Measurements from ENCODE around the gene TATDN3.
"Not testable (repeated sequence)": the region's sequence is repeated elsewhere in the genome, so short reads cannot be mapped to it uniquely, and the experiment has no call there.

The TATDN3 gene

GRCh38 chr1:212838145-212838544, 46.5 kb downstream of the TATDN3 start:
- no peak overlapping the region for H2BK120ac ChIP-seq (ENCODE audit: low read depth, low read length)
- no peak overlapping the region for H2AK5ac ChIP-seq (ENCODE audit: low read depth, low read length)
- no peak overlapping the region for H2AFZ ChIP-seq (ENCODE audit: low read length)
- no peak overlapping the region for H2BK5ac ChIP-seq (ENCODE audit: low read length)
- no peaks in the 10 kb centered on the region for H3K36me3 ChIP-seq (replicated peaks in 1 of 2; ENCODE audit: control insufficient read depth in 2 of 2, insufficient read depth in 2 of 2, low read length in 2 of 2)
- no CpG with 5 or more reads among the region's 5 CpGs for WGBS, 2 donors (ENCODE audit: extremely low coverage in 2 of 2, insufficient read length in 2 of 2, insufficient replicate concordance in 1 of 2)
- H3K14ac ChIP-seq (ENCODE audit: low read length) = no peak overlapping the region
- H3K4me1 ChIP-seq (ENCODE audit: control insufficient read depth in 2 of 2, insufficient read depth in 1 of 2, low read depth in 1 of 2, low read length in 2 of 2) = no peaks in the 10 kb centered on the region
- H3K18ac ChIP-seq (ENCODE audit: low read length) = no peak overlapping the region
- H3K27ac ChIP-seq (replicated peaks; ENCODE audit: low read length) = no peak overlapping the region
- no peak overlapping the region for H2BK15ac ChIP-seq (ENCODE audit: low read length)
- no peaks in the 10 kb centered on the region for H3K79me1 ChIP-seq (ENCODE audit: low read depth, low read length)
- no peak overlapping the region for H3K4me3 ChIP-seq (ENCODE audit: low read length in 2 of 2)
- H3K23ac ChIP-seq (ENCODE audit: low read depth, low read length, poor library complexity) = no peak overlapping the region
- no peak overlapping the region for H2BK12ac ChIP-seq (ENCODE audit: low read length)
- H3K4ac ChIP-seq (ENCODE audit: low read length) = no peak overlapping the region
- no peak overlapping the region for H4K91ac ChIP-seq (ENCODE audit: low read depth, low read length, poor library complexity)
- H3K27me3 ChIP-seq (ENCODE audit: control insufficient read depth in 3 of 3, insufficient read depth in 3 of 3, low read depth in 1 of 3, low read length in 3 of 3) = no peaks in the 10 kb centered on the region
- no peak overlapping the region for H4K8ac ChIP-seq (ENCODE audit: low read depth, low read length)
- DNase-seq (ENCODE audit: low spot score) = no peak
- no peak overlapping the region for H3K4me2 ChIP-seq (ENCODE audit: insufficient read depth, low read length, poor library complexity, severe bottlenecking)
- no peak overlapping the region for H3K9ac ChIP-seq (ENCODE audit: low read depth, low read length, poor library complexity)
- H3K9me3 ChIP-seq (replicated peaks in 1 of 2; ENCODE audit: control insufficient read depth in 2 of 2, insufficient read depth in 1 of 2, low read depth in 1 of 2, low read length in 2 of 2) = no peaks in the 10 kb centered on the region

DNA sequence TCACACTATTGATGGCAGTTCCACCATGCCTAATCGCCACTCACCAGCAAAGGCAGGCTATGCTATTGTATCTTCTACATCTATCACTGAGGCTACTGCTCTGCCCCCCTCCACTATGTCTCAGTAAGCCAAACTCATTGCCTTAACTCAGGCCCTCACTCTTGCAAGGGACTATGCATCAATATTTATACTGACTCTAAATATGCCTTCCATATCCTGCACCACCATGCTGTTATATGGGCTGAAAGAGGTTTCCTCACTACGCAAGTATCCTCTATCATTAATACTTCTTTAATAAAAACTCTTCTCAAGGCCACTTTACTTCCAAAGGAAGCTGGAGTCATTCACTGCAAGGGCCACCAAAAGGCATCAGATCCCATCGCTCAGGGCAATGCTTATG, 52.8 kb downstream of the TATDN3 start:
- not testable (repeated sequence) for H2AK5ac ChIP-seq (ENCODE audit: low read depth, low read length); H2BK12ac ChIP-seq (ENCODE audit: low read length); H3K4me2 ChIP-seq (ENCODE audit: insufficient read depth, low read length, poor library complexity, severe bottlenecking); H3K27ac ChIP-seq (replicated peaks; ENCODE audit: low read length); H3K14ac ChIP-seq (ENCODE audit: low read length); H3K23ac ChIP-seq (ENCODE audit: low read depth, low read length, poor library complexity); H3K79me1 ChIP-seq (ENCODE audit: low read depth, low read length); H4K91ac ChIP-seq (ENCODE audit: low read depth, low read length, poor library complexity); H3K36me3 ChIP-seq (replicated peaks in 1 of 2; ENCODE audit: control insufficient read depth in 2 of 2, insufficient read depth in 2 of 2, low read length in 2 of 2); H3K27me3 ChIP-seq (ENCODE audit: control insufficient read depth in 3 of 3, insufficient read depth in 3 of 3, low read depth in 1 of 3, low read length in 3 of 3); H2BK15ac ChIP-seq (ENCODE audit: low read length); H3K9ac ChIP-seq (ENCODE audit: low read depth, low read length, poor library complexity); H3K18ac ChIP-seq (ENCODE audit: low read length); H4K8ac ChIP-seq (ENCODE audit: low read depth, low read length); DNase-seq (ENCODE audit: low spot score); H3K4ac ChIP-seq (ENCODE audit: low read length); H2BK5ac ChIP-seq (ENCODE audit: low read length); H3K9me3 ChIP-seq (replicated peaks in 1 of 2; ENCODE audit: control insufficient read depth in 2 of 2, insufficient read depth in 1 of 2, low read depth in 1 of 2, low read length in 2 of 2); H2BK120ac ChIP-seq (ENCODE audit: low read depth, low read length); H3K4me3 ChIP-seq (ENCODE audit: low read length in 2 of 2); H3K4me1 ChIP-seq (ENCODE audit: control insufficient read depth in 2 of 2, insufficient read depth in 1 of 2, low read depth in 1 of 2, low read length in 2 of 2); H2AFZ ChIP-seq (ENCODE audit: low read length)
- WGBS, 2 donors (ENCODE audit: extremely low coverage in 2 of 2, insufficient read length in 2 of 2, insufficient replicate concordance in 1 of 2) = no CpG with 5 or more reads among the region's 3 CpGs

GRCh38 chr1:212847549-212847948, 55.9 kb downstream of the TATDN3 start, which contains the start of gene SPATA45:
TSS of gene SPATA45 (minus strand) at chr1:212847649. CDS start at chr1:212836149, 11,500 bp downstream.
- H3K23ac ChIP-seq (ENCODE audit: low read depth, low read length, poor library complexity) = no peak within 1 kb of the TSS
- no peak within 1 kb of the TSS for H3K18ac ChIP-seq (ENCODE audit: low read length)
- H3K4me3 ChIP-seq (ENCODE audit: low read length in 2 of 2) = no peak within 1 kb of the TSS
- no peaks in the 10 kb centered on the region for H3K4me1 ChIP-seq (ENCODE audit: control insufficient read depth in 2 of 2, insufficient read depth in 1 of 2, low read depth in 1 of 2, low read length in 2 of 2)
- no peak within 1 kb of the TSS for H4K91ac ChIP-seq (ENCODE audit: low read depth, low read length, poor library complexity)
- H3K79me1 ChIP-seq (ENCODE audit: low read depth, low read length) = no peaks in the 10 kb centered on the region
- H3K9me3 ChIP-seq (replicated peaks in 1 of 2; ENCODE audit: control insufficient read depth in 2 of 2, insufficient read depth in 1 of 2, low read depth in 1 of 2, low read length in 2 of 2) = no peaks in the 10 kb centered on the region
- no peaks in the 10 kb centered on the region for H3K36me3 ChIP-seq (replicated peaks in 1 of 2; ENCODE audit: control insufficient read depth in 2 of 2, insufficient read depth in 2 of 2, low read length in 2 of 2)
- H4K8ac ChIP-seq (ENCODE audit: low read depth, low read length) = no peak within 1 kb of the TSS
- H2BK12ac ChIP-seq (ENCODE audit: low read length) = no peak within 1 kb of the TSS
- no peak within 1 kb of the TSS for H2BK15ac ChIP-seq (ENCODE audit: low read length)
- DNase-seq (ENCODE audit: low spot score) = no peak
- H2AK5ac ChIP-seq (ENCODE audit: low read depth, low read length) = no peak within 1 kb of the TSS
- H2BK120ac ChIP-seq (ENCODE audit: low read depth, low read length) = no peak within 1 kb of the TSS
- H3K4ac ChIP-seq (ENCODE audit: low read length) = no peak within 1 kb of the TSS
- no peak within 1 kb of the TSS for H3K4me2 ChIP-seq (ENCODE audit: insufficient read depth, low read length, poor library complexity, severe bottlenecking)
- no peak within 1 kb of the TSS for H3K9ac ChIP-seq (ENCODE audit: low read depth, low read length, poor library complexity)
- WGBS, 2 donors (ENCODE audit: extremely low coverage in 2 of 2, insufficient read length in 2 of 2, insufficient replicate concordance in 1 of 2) = no CpG with 5 or more reads among the region's 4 CpGs
- no peaks in the 10 kb centered on the region for H3K27me3 ChIP-seq (ENCODE audit: control insufficient read depth in 3 of 3, insufficient read depth in 3 of 3, low read depth in 1 of 3, low read length in 3 of 3)
- no peak within 1 kb of the TSS for H2AFZ ChIP-seq (ENCODE audit: low read length)
- no peak within 1 kb of the TSS for H3K14ac ChIP-seq (ENCODE audit: low read length)
- H3K27ac ChIP-seq (replicated peaks; ENCODE audit: low read length) = no peak within 1 kb of the TSS
- H2BK5ac ChIP-seq (ENCODE audit: low read length) = no peak within 1 kb of the TSS

DNA sequence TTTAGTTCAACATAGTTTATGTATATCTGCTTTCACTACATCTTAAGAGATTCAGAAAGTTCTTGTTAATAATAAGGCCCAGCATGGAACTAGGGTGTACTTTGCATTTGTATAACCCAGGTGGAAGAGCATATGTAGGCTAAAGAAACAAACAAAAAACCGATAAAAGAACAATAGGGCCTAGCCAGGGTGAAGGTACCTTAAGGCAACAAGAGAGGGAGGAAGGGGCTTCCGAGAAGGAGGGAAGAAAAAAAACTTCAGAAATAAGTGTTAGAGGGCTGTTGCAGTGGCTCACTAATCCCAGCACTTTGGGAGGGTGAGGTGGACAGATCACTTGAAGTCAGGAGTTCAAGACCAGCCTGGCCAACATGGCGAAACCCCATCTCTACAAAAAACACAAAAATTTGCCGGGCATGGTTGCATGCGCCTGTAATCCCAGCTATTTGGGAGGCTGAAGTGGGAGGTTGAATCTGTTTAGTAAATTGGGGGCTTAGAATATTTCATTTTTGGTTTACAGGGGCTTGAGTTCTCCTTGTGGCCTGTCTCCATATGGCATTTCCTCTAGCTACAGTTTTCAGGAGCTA, 60.5 kb downstream of the TATDN3 start:
- no peak overlapping the region for H3K9ac ChIP-seq (ENCODE audit: low read depth, low read length, poor library complexity)
- no peak overlapping the region for H3K4ac ChIP-seq (ENCODE audit: low read length)
- H3K4me2 ChIP-seq (ENCODE audit: insufficient read depth, low read length, poor library complexity, severe bottlenecking) = no peak overlapping the region
- H3K36me3 ChIP-seq (replicated peaks in 1 of 2; ENCODE audit: control insufficient read depth in 2 of 2, insufficient read depth in 2 of 2, low read length in 2 of 2) = peaks cover 3 to 4% of the 10 kb centered on the region in 2 donors
- H3K9me3 ChIP-seq (replicated peaks in 1 of 2; ENCODE audit: control insufficient read depth in 2 of 2, insufficient read depth in 1 of 2, low read depth in 1 of 2, low read length in 2 of 2) = no peaks in the 10 kb centered on the region
- no peak overlapping the region for H3K23ac ChIP-seq (ENCODE audit: low read depth, low read length, poor library complexity)
- no peak overlapping the region for H3K4me3 ChIP-seq (ENCODE audit: low read length in 2 of 2)
- no peak overlapping the region for H2BK15ac ChIP-seq (ENCODE audit: low read length)
- H4K91ac ChIP-seq (ENCODE audit: low read depth, low read length, poor library complexity) = no peak overlapping the region
- peaks cover 0 to 1% (median 0%) of the 10 kb centered on the region in 3 experiments for H3K27me3 ChIP-seq (ENCODE audit: control insufficient read depth in 3 of 3, insufficient read depth in 3 of 3, low read depth in 1 of 3, low read length in 3 of 3)
- H4K8ac ChIP-seq (ENCODE audit: low read depth, low read length) = no peak overlapping the region
- no peak overlapping the region for H3K27ac ChIP-seq (replicated peaks; ENCODE audit: low read length)
- H3K79me1 ChIP-seq (ENCODE audit: low read depth, low read length) = no peaks in the 10 kb centered on the region
- H3K4me1 ChIP-seq (ENCODE audit: control insufficient read depth in 2 of 2, insufficient read depth in 1 of 2, low read depth in 1 of 2, low read length in 2 of 2) = peaks cover 1 to 5% of the 10 kb centered on the region in 2 donors
- H3K14ac ChIP-seq (ENCODE audit: low read length) = no peak overlapping the region
- H2BK120ac ChIP-seq (ENCODE audit: low read depth, low read length) = no peak overlapping the region
- no peak for DNase-seq (ENCODE audit: low spot score)
- H3K18ac ChIP-seq (ENCODE audit: low read length) = no peak overlapping the region
- H2BK5ac ChIP-seq (ENCODE audit: low read length) = no peak overlapping the region
- no CpG with 5 or more reads among the region's 5 CpGs for WGBS, 2 donors (ENCODE audit: extremely low coverage in 2 of 2, insufficient read length in 2 of 2, insufficient replicate concordance in 1 of 2)
- H2AFZ ChIP-seq (ENCODE audit: low read length) = no peak overlapping the region
- H2BK12ac ChIP-seq (ENCODE audit: low read length) = no peak overlapping the region
- H2AK5ac ChIP-seq (ENCODE audit: low read depth, low read length) = no peak overlapping the region

Data from neuronal stem cell (in vitro differentiated cells).